ENCODE measurements around the gene RASL10A. TPM values are rescaled to one million over a fixed set of nuclear protein-coding genes. Genes with fewer than 3 reads are reported as not detected.

Gene RASL10A
- total RNA-seq, 2 donors from 2014 or later, result 1.1 to 1.8 TPM

DNA sequence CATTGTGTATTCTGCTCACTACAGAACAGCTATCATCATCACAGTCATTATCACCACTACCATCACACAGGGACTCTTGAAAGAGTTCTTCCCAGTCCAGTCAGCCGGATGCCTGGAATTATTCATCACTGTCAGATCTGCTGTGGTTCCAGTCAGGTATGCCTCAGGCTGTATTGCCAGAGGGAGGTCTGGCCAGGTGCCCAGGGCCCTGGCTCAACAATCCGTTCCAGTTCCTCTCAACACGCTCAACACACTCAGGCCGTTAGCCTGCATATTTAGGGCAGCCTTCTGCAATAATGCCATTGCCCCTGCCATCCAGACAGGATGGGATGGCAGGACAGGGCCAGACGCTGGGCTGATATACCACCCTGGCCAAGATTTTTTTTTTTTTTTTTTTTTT, 28.6 kb upstream of the RASL10A start:
- TF ChIP-seq, protein P1, sequence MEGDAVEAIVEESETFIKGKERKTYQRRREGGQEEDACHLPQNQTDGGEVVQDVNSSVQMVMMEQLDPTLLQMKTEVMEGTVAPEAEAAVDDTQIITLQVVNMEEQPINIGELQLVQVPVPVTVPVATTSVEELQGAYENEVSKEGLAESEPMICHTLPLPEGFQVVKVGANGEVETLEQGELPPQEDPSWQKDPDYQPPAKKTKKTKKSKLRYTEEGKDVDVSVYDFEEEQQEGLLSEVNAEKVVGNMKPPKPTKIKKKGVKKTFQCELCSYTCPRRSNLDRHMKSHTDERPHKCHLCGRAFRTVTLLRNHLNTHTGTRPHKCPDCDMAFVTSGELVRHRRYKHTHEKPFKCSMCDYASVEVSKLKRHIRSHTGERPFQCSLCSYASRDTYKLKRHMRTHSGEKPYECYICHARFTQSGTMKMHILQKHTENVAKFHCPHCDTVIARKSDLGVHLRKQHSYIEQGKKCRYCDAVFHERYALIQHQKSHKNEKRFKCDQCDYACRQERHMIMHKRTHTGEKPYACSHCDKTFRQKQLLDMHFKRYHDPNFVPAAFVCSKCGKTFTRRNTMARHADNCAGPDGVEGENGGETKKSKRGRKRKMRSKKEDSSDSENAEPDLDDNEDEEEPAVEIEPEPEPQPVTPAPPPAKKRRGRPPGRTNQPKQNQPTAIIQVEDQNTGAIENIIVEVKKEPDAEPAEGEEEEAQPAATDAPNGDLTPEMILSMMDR (IDR thresholded peaks at IDR 0.05), result no peak
- Histone ChIP-seq H3K4me3 (no peak overlapping the region), H3K27me3 (no peaks in the 10 kb centered on the region), H3K27ac (peak overlapping the region; percentile 52 to 61), H3K9me3 (no peaks in the 10 kb centered on the region), H3K4me1 (peaks cover 0 to 27% of the 10 kb centered on the region in 2 donors), H3K36me3 (peaks cover 63% of the 10 kb centered on the region)
- DNase-seq (ENCODE audit: low spot score), result no peak

DNA sequence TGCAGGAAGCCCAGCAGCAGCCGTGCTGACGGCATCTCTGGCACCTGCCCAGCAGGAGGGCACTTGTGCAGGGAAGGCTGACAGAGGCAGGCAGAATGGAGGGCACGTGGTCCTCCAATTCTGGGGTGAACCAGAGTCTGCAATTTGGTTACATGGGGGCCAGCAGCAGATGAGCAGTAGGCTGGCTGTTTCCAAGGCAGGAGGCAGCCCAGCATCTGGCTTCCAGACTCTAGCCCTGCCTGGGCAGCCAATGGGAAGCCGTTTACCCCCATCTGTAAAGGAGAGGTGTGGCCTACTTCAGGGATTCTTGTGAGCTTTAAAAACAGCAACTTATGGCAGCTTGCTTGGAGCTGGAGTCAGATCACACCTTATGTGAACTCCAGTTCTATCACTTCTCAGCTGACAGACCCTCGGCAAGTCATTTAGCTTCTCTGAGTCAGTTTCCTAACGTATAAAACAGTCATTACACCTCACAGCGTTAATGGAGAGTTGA, 27.9 kb upstream of the RASL10A start:
- Histone ChIP-seq H3K27ac (peak overlapping the region; percentile 52 to 61), H3K4me1 (peaks cover 0 to 27% of the 10 kb centered on the region in 2 donors), H3K4me3 (no peak overlapping the region), H3K9me3 (no peaks in the 10 kb centered on the region), H3K27me3 (no peaks in the 10 kb centered on the region), H3K36me3 (peaks cover 63% of the 10 kb centered on the region)
- TF ChIP-seq, protein P1 (IDR thresholded peaks at IDR 0.05), result no peak
- peak; percentile 64 for DNase-seq (ENCODE audit: low spot score)

DNA sequence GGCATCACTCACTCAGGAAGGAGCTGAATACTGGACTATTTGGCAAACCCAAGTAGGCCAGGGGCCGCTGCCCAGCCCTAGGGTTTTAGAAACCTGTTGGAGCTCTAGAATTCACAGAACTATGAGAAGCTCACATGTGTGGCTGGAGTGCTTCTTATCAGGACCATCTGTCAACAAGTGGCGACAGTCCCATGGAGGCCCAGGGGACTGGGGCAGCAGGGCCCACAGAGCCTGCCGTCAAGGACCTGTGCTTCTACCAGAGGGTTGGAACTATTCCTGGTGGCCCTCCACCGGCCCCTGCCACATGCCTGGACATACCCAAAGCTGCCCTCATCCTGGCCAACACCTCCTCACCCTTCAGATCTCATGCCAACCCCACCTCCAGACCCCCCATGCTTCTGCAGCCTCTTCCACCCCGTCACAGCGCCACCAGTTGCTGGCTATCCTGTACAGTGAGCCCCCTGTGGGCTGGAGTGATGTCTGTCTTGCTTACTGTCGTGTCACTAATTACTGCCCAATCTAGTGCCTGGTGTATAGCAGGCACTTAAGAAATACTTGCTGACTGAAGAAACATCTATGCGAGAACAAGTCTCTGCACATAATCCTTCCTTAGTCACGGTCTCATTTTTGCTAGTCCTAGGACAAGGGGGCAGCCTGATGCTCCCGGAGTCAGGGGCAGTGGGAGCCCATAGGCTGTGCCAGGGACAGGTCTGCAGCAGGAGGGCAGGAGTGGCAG, 27.2 kb upstream of the RASL10A start:
- no peaks in the 10 kb centered on the region for H3K9me3 ChIP-seq
- H3K27me3 ChIP-seq, result no peaks in the 10 kb centered on the region
- H3K4me1 ChIP-seq, result peaks cover 0 to 27% of the 10 kb centered on the region in 2 donors
- DNase-seq (ENCODE audit: low spot score), result no peak
- H3K27ac ChIP-seq, result peak overlapping the region; percentile 52 to 72
- peaks cover 63% of the 10 kb centered on the region for H3K36me3 ChIP-seq
- TF ChIP-seq, protein P1 (IDR thresholded peaks at IDR 0.05), result no peak
- H3K4me3 ChIP-seq, result no peak overlapping the region

DNA sequence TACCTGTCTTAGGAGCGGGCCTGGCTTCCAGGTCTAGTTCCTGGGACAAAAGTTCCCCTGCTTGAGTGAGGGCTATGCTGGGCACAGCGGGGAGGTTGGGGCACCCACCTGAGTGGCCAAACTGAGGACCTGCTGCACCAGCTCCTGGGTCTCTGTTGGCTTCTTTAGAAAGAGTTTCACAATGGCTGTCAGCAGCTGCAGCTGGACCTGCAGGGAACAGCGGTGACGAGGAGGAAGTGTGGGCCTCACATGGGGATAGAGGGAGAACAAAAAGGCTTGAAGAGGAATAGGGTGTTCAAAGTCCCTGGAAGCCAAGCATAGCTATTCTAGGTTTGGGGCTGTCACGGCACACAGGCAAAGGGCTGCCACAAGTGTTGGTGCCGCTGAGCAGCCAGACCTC, 26.7 kb upstream of the RASL10A start:
- H3K36me3 ChIP-seq, result peaks cover 59% of the 10 kb centered on the region
- DNase-seq (ENCODE audit: low spot score), result no peak
- peak overlapping the region; percentile 52 to 72 for H3K27ac ChIP-seq
- H3K9me3 ChIP-seq, result no peaks in the 10 kb centered on the region
- H3K4me3 ChIP-seq, result no peak overlapping the region
- H3K4me1 ChIP-seq, result peaks cover 0 to 27% of the 10 kb centered on the region in 2 donors
- H3K27me3 ChIP-seq, result no peaks in the 10 kb centered on the region
- TF ChIP-seq, protein P1 (IDR thresholded peaks at IDR 0.05), result no peak

DNA sequence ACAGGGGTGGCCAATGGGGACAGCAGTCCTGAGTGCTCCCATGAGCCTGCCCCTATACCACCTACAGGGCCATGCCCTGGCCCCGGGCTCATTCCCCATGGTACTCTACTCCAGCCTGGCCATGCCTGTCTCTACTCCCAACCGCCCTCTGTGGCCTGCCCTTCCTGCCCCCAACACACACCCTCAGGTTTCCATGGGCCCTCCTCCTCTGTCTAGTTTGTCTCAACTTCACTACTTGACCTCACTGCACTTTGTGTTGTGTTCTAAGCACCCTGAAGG, 26.3 kb upstream of the RASL10A start:
- H3K9me3 ChIP-seq, result no peaks in the 10 kb centered on the region
- TF ChIP-seq, protein P1 (IDR thresholded peaks at IDR 0.05), result no peak
- H3K4me1 ChIP-seq, result peaks cover 0 to 27% of the 10 kb centered on the region in 2 donors
- DNase-seq (ENCODE audit: low spot score), result no peak
- H3K4me3 ChIP-seq, result no peak overlapping the region
- peaks cover 59% of the 10 kb centered on the region for H3K36me3 ChIP-seq
- no peaks in the 10 kb centered on the region for H3K27me3 ChIP-seq
- H3K27ac ChIP-seq, result peak overlapping the region in 1 of 2 donors; percentile 72
